ENCODE measurements around the gene ERGIC1.
"Not testable (repeated sequence)": the region's sequence is repeated elsewhere in the genome, so short reads cannot be mapped to it uniquely, and the experiment has no call there.

- TF ChIP-seq POLR2A (IDR thresholded peaks at IDR 0.05) = not testable (repeated sequence)
- TF ChIP-seq, protein P1, sequence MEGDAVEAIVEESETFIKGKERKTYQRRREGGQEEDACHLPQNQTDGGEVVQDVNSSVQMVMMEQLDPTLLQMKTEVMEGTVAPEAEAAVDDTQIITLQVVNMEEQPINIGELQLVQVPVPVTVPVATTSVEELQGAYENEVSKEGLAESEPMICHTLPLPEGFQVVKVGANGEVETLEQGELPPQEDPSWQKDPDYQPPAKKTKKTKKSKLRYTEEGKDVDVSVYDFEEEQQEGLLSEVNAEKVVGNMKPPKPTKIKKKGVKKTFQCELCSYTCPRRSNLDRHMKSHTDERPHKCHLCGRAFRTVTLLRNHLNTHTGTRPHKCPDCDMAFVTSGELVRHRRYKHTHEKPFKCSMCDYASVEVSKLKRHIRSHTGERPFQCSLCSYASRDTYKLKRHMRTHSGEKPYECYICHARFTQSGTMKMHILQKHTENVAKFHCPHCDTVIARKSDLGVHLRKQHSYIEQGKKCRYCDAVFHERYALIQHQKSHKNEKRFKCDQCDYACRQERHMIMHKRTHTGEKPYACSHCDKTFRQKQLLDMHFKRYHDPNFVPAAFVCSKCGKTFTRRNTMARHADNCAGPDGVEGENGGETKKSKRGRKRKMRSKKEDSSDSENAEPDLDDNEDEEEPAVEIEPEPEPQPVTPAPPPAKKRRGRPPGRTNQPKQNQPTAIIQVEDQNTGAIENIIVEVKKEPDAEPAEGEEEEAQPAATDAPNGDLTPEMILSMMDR (IDR thresholded peaks at IDR 0.05) = not testable (repeated sequence)
Measured at GRCh38 chr5:172847584-172847983, 13.5 kb downstream of the ERGIC1 start.

Measured in ovary (tissue), 3 donors.